WERI-Rb-1 (cell line): ENCODE measurements around the gene RNF113B.

Experiments
- DNase-seq: peaks from one replicate; pipeline ENCODE4 v3.0.0-alpha.2; 2020
- H3K27ac ChIP-seq: fragments of 250-450 bp; sonication (Bioruptor Pico); 2 replicates; pipeline ENCODE4 v1.5.1; 2020; ENCODE audit warnings: mild to moderate bottlenecking, moderate library complexity
- H3K27me3 ChIP-seq: fragments of 250-450 bp; sonication (Bioruptor Pico); 2 replicates; pipeline ENCODE4 v1.5.1; 2021; ENCODE audit warnings: mild to moderate bottlenecking, low read depth, moderate library complexity; ENCODE audit not compliant: insufficient read depth, severe bottlenecking
- H3K36me3 ChIP-seq: fragments of 250-450 bp; sonication (Bioruptor Pico); 2 replicates; pipeline ENCODE4 v1.5.1; 2020; ENCODE audit warnings: mild to moderate bottlenecking, moderate library complexity
- H3K4me3 ChIP-seq: 2 replicates; pipeline ENCODE4 v1.5.1; 2011; ENCODE audit warnings: low read depth, mild to moderate bottlenecking, control low read depth, low read length
- H3K9me3 ChIP-seq: fragments of 250-450 bp; sonication (Bioruptor Pico); 2 replicates; pipeline ENCODE4 v1.5.1; 2021; ENCODE audit warnings: mild to moderate bottlenecking, moderate library complexity; ENCODE audit not compliant: severe bottlenecking
- CTCF ChIP-seq: IDR thresholded peaks from 2 replicates; pipeline ENCODE4 v1.5.1; 2011; ENCODE audit warnings: low read depth, mild to moderate bottlenecking, control low read depth, inconsistent platforms, low read length

The RNF113B gene

GRCh38 chr13:98133946-98134345 is 43.1 kb downstream of the RNF113B start:
- H3K27ac ChIP-seq, result no peak overlapping the region

GRCh38 chr13:98129059-98129746 is 47.9 kb downstream of the RNF113B start:
- H3K27ac ChIP-seq, result no peak overlapping the region

More at GRCh38 chr13:98133946-98134345, 43.1 kb downstream of the RNF113B start:
- Histone ChIP-seq H3K36me3 (no peaks in the 10 kb centered on the region), H3K9me3 (no peaks in the 10 kb centered on the region), H3K4me3 (no peak overlapping the region), H3K27me3 (no peaks in the 10 kb centered on the region)
- TF ChIP-seq CTCF, result no peak
- DNase-seq, result no peak

More at GRCh38 chr13:98129059-98129746, 47.9 kb downstream of the RNF113B start:
- Histone ChIP-seq H3K9me3 (peaks cover 4% of the 10 kb centered on the region), H3K27me3 (no peaks in the 10 kb centered on the region), H3K36me3 (no peaks in the 10 kb centered on the region), H3K4me3 (no peak overlapping the region)
- no peak for DNase-seq
- TF ChIP-seq CTCF, result no peak
